Activated CD8-positive, alpha-beta memory T cell treated with anti-CD3 and anti-CD28 coated beads for 24 hours (primary cell): ENCODE data around the gene BARHL1.

Source experiments
- DNase-seq: peaks from one replicate; pipeline ENCODE4 v3.0.0-alpha.2; 2020

BARHL1 gene

DNA sequence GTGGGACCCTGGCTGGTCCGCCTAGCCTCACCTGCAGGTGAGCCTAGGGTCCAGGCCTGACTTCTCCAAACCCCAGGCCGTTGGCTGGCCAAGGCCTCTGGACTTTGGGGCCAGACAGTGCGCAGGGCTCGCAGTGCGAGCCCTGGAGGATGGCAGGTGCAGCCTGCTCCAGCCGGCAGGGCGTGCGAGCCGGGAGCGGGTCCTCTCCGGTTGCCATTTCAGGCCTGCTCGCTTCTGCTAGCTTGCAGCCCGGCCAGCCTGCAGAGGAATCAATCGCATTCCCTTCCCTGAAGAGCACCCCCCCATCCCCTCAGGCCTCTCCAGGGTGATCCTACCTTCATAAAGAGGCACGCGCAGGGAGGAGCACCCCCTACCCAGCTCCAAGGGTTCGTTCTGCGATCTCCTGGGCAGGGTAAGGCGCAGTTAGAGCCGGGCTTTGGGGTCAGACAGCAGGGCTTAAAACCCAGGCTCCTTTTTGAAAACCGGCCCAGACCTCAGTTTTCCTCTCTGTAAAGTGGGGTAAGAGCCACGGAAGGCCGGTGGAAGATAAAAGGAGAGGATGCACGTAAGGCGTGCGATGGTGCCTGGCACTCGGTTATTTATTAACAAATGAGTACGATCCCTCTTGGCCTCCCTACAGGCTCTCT lies 6.2 kb downstream of the BARHL1 start:
- DNase-seq: no peak

DNA sequence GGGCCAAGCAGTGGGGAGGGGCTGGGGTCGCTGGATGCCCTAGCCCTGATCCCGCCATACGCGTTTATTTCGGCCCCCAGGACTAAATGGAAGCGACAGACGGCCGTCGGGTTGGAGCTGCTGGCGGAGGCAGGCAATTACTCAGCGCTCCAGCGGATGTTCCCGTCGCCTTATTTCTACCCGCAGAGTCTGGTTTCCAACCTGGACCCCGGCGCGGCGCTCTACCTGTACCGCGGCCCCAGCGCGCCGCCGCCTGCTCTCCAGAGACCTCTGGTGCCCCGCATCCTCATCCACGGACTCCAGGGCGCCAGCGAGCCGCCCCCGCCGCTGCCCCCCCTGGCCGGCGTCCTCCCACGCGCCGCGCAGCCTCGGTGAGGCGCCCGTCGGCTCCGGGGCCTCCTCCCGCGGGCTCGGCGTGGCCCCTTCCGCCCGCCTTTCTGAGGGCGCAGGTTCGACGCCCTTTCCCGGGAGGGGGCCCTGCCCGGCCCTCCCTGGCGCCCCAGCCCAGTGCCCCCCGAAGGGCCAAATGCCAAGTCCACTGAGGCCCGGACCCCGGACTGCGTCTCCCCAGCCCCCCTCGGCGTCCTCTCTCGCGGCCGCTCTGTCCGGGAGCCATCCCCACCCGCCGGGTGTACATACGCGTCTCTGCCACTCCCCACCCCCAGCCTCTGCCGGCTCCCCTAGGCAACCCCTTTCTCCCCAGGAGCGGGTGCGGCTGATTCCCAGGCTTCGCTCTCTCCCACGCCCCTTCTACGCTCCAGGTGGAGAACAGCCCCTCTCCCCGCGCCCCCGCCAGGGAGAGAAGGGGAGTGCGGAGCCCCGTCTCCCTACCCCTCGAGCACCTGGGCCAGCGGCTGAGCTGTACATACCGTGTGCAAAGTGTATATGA lies 7.0 kb downstream of the BARHL1 start:
- DNase-seq: no peak

DNA sequence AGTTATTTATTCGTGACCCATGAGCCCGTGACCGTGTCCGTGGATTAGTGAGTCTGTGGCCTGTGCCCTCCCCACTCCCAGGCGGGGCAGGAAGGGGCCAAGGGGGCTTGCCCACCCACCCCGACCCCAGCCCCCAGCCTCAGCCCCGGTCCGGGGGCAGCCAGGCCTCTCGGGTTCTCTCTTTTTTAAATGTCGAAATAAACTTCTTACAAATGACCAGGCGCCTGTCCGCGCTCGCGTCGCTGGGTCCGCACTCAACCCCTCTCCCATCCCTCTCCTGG lies 7.6 kb downstream of the BARHL1 start:
- DNase-seq: no peak

DNA sequence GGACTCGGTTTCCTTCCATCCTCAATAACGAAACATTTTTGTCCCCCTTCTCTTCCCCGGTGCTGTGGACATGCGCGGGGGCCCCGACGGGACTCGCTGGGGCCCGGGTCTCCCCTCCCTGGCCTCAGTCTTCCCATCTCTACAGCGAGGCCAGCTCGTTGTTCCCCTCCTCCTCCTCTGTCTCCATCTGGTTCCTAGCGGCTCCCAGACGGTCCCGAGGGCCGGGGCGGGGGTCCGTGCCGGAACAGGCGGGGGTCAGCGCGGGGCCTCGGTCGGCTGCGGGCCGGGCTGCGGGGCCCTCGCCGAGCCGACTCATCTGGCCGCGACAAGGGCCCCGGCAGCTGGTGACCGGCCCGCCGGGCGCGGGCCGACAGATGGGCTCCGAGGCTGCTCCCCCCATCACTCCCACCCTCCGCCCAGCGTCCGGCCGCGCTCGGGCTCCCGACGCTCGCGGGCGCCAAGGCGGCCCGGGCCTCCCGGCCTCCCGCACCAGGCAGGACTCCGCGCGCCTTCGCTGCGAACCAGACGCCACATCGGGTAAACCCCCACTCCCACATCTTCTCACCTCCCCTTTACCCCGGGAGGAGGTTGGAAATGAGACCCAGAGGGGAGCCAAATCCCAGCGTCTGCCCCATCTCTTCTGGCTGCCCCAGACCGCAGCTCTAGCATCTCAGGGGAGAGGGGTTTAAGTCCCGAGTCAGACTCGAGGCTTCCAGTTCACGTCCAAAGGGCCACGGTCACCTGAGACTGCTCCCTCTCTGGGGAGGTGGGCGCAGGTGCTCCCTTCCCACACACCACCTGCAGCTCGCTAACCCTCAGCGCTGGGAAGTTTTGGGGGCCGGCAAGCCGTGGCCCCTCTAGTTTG lies 8.1 kb downstream of the BARHL1 start:
- DNase-seq: no peak

DNA sequence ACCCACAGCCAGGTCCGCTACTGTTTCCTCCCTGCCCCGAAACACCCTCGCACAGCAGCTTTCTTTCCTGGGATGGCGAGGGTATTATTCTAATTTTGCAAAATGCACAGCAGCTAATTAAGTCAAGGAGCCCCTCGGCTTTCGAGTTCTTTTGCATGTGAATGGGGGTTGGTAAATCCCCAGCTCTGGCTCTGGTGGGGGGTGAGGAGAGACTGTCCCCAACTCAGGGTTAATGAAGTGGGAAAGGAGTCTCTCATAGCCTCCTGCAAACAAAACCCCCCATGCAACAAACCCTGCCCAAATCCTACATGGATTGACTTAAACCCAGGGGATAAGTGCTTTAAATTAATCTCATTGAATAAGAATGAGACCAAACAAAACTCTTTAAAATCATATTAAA lies 8.8 kb downstream of the BARHL1 start:
- DNase-seq: no peak

DNA sequence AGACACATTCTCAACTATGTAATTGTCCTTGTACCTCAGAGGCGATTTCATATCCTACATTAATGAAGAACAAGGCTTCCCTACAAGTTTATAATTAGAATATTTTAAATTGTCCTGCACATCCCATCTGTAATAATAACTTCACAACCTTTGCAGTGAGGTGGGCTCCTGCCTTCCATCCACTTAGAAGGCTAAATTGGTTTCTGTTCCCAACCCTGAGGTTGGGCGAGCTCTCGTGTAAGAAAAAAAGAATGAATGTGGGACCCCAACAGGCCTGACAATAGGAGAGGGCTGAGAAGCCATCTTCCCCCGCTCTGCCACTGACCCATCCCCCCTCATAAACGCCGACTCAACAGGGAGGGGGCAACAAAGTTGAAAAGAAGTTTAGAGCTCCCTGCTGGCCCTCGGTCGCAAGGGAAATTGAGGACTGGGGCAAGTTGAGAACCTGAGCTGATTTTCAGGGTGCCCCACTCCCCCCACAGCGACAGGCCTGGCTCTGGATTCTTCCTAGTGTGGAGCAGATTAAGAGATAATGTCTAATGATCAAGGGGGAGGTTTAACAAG lies 9.4 kb downstream of the BARHL1 start:
- no peak for DNase-seq

DNA sequence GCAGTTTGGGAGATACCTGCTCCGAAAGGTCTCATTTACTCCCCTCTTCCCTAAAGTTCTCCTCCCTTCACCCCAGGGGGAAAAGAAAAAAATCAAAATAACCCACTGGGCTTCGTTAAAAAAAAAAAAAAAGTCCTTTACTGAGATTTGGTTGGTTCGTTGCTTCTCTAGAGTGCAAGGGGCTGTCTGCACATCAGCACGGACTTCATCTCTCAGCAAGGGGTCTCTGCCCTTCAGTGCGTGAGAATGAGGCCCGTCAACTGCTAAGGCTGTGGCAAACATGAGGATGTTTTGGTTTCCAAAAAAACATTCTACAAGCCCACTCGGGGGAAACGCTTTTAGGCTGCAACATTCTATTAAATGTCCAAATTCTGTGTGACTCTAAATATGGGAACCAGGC lies 10.0 kb downstream of the BARHL1 start:
- no peak for DNase-seq

DNA sequence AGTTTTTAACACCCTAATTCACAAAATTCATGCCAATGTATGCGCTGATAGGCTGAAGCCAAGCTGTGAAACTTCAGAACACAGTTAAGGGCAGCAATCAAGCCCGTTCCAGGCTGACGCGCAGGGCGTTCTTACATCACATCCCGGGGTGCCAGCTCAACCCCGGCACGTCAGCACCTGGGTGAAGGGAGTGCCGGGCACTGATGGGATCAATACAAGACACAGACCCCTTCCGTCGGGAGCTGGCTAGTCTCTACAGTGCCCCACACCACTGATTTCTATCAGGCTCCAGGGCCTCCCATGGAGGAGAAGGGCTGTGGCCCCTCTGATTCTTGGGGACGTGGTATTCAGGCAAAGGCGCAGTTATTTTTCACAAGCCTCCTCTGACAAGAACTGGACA lies 12.0 kb downstream of the BARHL1 start:
- DNase-seq: no peak

DNA sequence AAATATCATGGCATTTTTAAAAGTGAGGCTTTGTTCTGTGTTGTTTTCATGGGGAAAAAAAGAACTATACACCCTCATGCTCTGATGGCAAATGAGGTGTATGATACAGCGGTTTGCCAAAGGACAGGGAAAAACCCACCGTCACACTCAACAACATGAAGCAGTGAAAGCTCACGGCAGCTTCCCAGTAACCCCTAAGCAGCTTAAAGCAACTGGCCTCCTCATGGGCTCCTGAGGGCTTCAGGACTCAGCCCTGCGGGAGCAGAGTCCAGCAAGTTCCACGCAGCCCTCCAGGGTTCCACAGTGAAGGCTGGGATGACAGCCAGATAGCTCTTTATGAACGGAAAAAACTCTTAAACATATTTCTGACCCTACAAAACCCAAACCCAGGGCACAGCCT lies 12.9 kb downstream of the BARHL1 start:
- DNase-seq: no peak

DNA sequence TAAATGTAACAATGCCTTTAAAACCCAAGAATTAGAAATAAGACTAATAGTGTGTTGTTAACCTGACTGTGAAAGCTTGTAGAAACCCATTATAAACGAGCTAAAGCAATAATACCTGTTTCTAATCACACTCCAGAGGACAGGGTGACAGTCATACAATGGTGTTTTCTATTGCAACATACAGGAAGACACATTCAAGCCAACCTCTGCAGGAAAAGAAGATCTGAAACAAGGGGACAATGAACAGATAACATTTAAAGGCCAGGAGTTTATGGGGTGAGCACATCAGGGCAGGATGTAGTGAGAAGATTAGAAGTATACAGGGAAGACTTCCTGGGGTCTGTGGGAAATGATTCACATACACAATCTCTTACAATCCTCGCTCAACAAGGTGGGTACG lies 13.8 kb downstream of the BARHL1 start:
- no peak for DNase-seq

DNA sequence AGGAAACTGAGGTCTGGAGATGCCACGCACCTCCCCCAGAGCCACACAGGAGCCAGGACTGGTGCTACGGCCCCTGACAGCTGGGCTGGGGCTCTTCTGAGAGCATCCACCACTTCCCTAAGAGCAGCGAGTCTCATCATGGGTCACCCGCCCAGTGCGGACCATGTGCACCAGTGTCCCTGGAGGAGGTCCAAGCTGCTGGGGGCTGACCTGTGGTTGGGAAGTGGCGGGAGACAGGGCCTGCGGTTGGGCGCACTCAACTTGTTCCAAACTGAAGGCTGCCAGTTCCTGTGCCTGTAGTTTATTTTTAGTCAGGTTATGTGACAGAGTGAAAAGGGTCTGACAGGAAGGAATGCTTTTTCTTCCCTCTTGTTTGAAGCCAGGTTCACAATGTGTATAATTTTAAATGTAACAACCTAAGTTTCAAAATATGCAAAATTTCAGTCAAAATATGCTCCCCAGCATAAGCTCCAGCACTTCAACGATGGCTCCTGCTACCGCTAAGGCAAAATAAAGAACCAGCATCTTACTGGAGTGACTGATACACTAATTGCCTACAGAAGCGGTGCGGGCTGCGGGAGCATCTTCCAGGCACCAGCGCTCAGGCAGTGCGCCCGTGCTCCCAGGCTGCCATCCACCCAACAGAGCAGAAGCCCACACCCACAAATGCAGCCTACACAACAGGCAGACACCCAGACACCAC lies 14.8 kb downstream of the BARHL1 start:
- DNase-seq: no peak

DNA sequence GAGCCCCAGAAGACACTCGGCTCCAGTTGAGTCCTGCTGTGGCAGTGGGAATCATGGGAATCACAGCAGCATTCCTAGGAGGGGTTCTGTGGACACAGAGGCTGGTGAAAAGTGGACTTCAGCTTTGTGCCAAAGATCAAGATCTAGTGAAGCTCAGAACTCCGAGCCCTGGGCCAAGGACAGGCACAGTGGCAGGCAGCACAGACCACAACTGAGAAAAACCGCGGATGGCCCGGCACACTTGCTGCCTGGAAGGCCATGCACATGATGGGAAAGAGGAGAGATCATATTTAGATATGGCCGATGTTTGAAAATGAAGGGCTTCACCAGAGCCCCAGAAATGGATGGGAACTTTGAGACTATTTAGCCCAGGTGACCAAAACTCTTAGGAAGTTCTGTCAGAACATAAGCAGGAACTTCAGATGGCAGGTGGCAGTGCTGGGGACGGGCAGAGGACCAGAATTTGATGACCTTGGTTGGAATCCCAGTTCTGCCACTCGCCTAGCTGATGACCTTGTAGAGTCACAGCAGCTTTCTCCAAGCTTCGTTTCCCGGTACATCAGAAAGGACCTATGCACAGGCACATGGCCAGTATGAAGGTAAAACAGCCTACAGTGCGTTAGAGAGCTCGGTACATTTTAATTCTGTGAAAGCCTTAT lies 18.0 kb downstream of the BARHL1 start:
- DNase-seq: no peak

DNA sequence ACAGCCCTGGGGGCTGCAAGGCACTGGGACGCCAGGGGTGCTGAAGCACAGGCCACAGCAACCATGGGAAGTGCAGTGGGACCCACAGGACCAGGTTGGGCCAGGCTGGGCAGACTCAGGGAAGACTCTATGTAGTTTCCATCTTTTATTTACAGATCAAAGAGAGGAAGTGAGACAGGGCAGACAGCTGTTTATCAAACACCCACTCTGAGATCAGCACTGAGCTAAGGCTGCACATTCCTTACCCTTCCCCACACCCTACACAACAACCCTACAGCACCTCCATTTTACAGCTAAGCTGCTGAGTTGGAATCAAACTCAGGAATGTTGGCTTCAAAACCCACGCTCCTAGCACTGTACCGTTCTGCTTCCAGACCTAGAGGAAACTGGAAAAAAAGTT lies 19.8 kb downstream of the BARHL1 start:
- DNase-seq: no peak

DNA sequence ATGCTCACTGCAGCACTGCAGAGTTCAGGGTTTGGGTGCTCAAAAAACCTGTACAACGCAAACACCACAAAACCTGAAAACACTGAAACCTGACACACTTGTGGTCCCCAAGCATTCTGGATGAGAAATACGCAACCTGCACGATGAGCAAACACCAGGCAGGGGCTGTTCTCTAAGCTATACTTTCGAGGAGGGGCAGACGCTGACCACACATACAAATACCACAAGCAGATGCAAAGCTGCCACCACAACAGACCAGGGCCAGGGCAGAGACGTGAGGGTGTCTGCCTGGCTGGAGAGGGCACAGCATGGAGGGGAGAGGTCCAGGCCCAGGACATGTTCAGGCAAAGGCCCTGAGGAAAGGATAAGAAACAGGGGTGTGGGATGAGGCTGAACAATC lies 23.0 kb downstream of the BARHL1 start:
- DNase-seq: no peak

DNA sequence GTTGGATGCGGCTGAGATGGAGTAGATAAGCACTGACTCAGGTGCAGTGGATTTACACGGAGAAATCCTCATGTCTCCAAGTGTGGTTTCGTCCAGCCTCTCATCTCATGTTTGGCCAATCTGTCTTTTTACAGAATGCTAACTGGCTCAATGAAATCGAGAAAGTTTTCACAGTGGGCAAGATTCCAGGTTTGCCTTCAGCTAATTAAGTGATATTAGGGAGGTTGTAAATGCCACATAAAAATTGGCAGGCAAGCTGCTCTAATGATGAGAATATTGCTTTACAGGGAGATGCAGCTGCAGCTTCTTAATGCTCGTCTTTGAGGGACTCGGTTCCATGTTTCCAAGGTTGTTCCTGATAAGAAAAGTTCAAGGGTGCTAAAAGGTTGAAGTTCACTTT lies 23.7 kb downstream of the BARHL1 start:
- DNase-seq: no peak

DNA sequence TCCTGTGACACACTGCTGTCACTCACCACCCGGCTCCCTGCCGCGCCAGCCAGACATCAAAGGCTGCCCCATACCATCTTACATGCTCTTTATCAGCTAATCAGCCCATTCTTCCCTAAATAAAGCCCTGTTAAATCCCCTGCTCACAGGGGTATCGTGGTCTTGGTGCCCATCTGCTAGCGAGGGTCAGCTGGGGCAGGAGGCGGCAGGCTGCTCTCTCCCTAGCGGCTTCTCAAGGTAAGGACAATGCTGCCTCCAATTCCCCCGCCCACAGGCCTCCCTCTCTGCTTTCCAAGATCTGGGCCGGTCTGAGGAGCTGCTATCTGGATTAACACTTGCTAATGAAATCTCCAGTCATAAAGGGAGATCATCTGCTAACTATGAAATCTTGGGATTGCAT lies 26.8 kb downstream of the BARHL1 start:
- DNase-seq: no peak

DNA sequence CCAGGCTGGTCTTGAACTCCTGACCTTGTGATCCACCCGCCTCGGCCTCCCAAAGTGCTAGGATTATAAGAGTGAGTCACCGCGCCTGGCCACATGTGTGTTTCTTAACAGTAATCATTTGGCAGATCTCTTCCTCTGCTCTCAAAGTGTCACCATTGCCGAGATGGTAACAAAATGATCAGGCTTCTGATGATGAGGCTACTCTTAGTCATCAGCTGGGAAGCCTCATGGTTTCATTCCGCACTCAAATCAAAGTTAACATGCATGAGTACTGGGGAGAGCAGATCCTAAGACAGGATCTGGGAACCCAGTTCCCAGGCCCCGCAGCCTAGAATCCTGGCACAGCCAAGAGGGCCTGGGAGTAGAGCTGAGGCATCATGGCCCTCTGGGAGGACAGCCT lies 27.4 kb downstream of the BARHL1 start:
- DNase-seq: no peak

DNA sequence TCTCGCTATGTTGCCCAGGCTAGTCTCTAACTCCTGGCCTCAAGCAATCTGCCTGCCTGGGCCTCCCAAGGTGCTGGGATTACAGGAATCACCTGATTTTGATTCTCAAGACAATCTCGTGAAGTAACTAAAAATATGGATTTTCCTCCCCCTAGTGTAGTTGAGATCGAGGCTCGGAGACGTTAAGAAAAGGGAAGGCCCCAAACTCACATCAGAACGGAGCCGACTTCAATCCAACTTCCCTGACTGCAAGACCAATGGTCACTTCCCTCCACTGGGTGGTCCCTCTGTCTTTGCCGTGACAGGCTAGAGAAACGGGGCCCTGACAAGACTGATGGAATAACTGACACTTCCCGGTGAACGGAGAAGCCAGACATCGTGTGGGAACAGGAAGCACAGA lies 28.3 kb downstream of the BARHL1 start:
- no peak for DNase-seq

DNA sequence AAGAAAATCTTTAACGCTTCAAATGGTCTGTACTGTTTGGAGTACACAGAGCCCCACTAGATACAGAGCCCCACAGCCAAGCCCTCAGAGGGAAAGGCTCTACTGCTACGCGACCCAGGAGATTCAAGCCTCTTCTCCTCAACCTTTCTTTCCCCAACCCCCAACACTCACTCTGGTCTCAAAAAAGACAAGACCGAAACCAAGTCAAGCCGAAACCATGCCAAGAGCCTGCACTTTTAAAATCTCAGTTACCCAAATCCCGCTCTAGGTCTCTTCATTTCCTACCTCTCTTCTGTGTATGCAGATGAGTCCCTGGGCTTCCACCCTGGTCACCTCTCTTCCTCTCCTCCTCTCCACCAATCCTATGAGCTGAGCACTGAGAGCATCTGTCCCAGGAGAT lies 31.9 kb downstream of the BARHL1 start:
- DNase-seq: no peak

DNA sequence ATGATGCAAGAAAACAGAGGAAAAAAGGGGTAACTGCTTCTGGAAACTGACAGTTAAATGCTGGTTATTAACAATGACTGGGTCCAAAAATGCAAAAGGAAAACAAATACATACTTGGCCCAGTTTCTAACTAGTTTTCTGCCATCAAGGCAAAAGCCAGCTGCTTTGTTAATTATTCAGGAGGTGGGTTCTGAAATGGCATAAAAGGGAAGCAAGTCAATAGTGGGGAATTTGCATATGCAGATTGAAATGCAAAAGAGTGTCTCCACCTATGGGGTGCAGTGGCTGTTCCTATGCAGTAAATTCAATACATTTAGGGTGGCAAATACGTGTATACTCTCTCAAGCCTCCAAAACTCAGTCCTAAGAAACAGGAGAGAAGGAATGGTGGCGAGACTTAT lies 33.4 kb downstream of the BARHL1 start:
- DNase-seq: no peak

DNA sequence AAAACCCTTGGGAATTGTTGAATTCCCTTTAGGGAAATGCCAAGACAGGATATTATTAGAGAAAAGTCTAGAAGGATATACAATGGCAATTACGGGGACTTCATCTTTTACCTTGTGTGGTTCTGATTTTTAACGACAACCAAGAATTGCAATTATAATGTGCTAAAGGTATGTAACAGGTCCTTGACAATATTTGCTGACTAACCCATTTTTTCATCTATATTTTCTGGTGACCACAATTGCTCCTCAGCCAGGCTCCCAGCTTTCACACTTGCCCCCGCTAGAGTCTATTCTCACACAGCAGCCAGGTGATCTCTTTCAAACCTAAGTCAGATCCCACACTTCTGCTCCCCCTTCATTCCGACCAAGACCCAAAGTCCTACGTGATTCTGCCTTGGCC lies 34.3 kb downstream of the BARHL1 start:
- no peak for DNase-seq

DNA sequence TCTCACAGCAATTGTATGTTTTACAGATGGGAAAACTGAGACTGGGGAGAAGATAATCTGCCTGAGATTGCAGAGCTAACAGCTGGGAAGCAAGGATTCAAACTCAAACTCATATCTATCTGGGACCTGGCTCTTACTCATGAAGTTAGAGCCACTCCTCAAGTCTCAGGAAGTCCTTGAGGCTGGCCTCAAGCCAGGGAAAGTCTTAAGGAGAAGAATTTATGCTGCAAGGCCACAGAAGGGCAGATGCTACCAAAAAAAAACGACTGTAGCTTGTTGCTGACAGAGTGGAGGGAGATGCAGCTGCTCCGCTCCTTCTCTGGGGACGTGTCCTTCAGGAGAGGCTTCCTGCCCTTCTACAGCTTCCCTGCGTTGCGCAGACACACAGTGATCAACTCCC lies 39.8 kb downstream of the BARHL1 start:
- DNase-seq: no peak
